Type B pancreatic cell (in vitro differentiated cells): ENCODE results near the gene CHST10. TPM values are rescaled to one million over a fixed set of nuclear protein-coding genes. Genes with fewer than 3 reads are reported as not detected.
A peak's percentile ranks its signal among the peaks of the same experiment; 100 is the strongest.

Experiments
- DNase-seq: peaks from one replicate; pipeline ENCODE4 v3.0.0; 2021; ENCODE audit warnings: mixed read lengths; ENCODE audit not compliant: unreplicated experiment; ENCODE audit errors: extremely low spot score
- H3K27ac Mint-ChIP-seq: 2 replicates; pipeline ENCODE4 v1.8.0; 2021; ENCODE audit warnings: mild to moderate bottlenecking, mixed read lengths
- H3K27me3 Mint-ChIP-seq: 2 replicates; pipeline ENCODE4 v1.8.0; 2021; ENCODE audit warnings: mixed read lengths
- H3K36me3 Mint-ChIP-seq: 2 replicates; pipeline ENCODE4 v1.8.0; 2021; ENCODE audit warnings: mixed read lengths
- H3K4me1 Mint-ChIP-seq: one replicate; pipeline ENCODE4 v1.8.0; 2021; ENCODE audit warnings: mixed read lengths; ENCODE audit not compliant: unreplicated experiment
- H3K4me3 Mint-ChIP-seq: 2 replicates; pipeline ENCODE4 v1.8.0; 2021; ENCODE audit warnings: mild to moderate bottlenecking, mixed read lengths
- H3K9me3 Mint-ChIP-seq: 2 replicates; pipeline ENCODE4 v1.8.0; 2021; ENCODE audit warnings: mixed read lengths
- total RNA-seq: library from RNA; stranded (reverse); gene quantifications from 2 replicates; pipeline ENCODE4 v1.2.1, GENCODE V29; 2021; ENCODE audit warnings: low replicate concordance
- TF ChIP-seq, protein P1 (sequence below): fragments of 200-600 bp; sonication (generic); conservative IDR thresholded peaks from 2 replicates; pipeline ENCODE4 v1.5.0; 2021; ENCODE audit warnings: antibody characterized with exemption, mild to moderate bottlenecking

The CHST10 gene
- total RNA-seq, 1 donor from 2014 or later = 26.9 TPM

DNA sequence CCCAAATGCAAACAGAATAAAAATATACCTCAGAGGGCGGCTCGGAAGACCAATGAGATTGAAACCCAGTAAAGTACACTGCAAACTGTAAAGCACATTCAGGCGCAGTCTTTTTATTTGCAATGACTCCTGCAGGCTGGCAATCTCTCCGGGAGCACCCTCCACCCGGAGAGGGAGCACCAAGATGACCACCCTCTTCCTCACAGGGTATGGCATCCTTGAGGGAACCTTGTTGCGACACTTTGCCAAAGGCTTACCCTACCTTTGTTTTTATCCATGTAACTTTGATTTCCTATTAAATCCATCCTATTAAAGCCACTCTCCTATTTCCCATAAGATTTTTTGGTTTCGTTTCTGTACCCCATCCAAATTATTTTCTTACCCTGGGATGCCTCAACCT, 16.2 kb downstream of the CHST10 start:
- H3K4me3 Mint-ChIP-seq = no peak overlapping the region
- H3K9me3 Mint-ChIP-seq = no peaks in the 10 kb centered on the region
- no peaks in the 10 kb centered on the region for H3K27me3 Mint-ChIP-seq
- peaks cover 10% of the 10 kb centered on the region for H3K4me1 Mint-ChIP-seq
- no peak for DNase-seq
- H3K36me3 Mint-ChIP-seq = peaks cover 8% of the 10 kb centered on the region
- H3K27ac Mint-ChIP-seq = no peak overlapping the region
- TF ChIP-seq, protein P1, sequence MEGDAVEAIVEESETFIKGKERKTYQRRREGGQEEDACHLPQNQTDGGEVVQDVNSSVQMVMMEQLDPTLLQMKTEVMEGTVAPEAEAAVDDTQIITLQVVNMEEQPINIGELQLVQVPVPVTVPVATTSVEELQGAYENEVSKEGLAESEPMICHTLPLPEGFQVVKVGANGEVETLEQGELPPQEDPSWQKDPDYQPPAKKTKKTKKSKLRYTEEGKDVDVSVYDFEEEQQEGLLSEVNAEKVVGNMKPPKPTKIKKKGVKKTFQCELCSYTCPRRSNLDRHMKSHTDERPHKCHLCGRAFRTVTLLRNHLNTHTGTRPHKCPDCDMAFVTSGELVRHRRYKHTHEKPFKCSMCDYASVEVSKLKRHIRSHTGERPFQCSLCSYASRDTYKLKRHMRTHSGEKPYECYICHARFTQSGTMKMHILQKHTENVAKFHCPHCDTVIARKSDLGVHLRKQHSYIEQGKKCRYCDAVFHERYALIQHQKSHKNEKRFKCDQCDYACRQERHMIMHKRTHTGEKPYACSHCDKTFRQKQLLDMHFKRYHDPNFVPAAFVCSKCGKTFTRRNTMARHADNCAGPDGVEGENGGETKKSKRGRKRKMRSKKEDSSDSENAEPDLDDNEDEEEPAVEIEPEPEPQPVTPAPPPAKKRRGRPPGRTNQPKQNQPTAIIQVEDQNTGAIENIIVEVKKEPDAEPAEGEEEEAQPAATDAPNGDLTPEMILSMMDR = no peak

DNA sequence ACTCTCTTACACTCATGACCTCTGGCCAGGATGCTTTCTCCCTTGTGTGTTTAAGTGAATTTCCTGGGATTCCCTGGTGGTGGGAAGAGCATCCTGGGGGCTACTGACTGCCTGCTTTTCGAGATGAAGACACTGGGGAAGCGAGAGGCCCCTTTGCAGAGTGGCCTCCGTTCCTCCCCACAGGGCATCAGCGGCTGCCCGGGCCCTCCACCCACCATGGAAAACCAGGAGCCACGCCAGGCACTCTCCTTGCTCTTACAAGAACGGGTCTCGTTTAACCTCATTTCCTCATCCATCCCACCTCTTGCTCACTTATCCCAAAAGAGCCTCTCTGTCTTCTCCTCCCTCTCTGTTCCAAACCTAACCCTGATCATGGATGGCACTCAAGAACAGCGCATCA, 17.8 kb downstream of the CHST10 start:
- Mint-ChIP-seq H3K27ac (no peak overlapping the region), H3K36me3 (peaks cover 11% of the 10 kb centered on the region), H3K4me1 (peaks cover 10% of the 10 kb centered on the region), H3K9me3 (no peaks in the 10 kb centered on the region), H3K27me3 (no peaks in the 10 kb centered on the region), H3K4me3 (no peak overlapping the region)
- no peak for DNase-seq
- TF ChIP-seq, protein P1 = no peak

DNA sequence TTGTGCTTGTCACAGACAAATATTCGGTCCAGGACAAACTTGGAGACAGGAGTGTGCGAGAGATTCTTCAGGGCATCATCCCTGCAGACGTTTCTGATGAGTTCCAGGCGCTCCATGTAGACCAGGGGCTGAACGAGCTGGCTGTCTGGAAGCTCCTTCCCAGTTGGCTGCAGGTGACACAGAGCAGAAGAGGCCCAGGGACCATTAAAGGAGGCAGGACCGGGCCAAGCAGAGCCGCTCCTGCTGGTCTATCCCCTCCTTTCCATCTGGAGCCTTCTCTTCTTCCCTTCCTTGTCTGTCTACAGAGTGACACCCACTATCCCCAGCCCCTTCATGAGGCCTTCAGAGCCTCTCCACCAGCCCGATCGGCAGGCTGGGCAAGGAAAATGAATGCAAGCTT, 19.5 kb downstream of the CHST10 start:
- H3K27ac Mint-ChIP-seq = no peak overlapping the region
- H3K36me3 Mint-ChIP-seq = peaks cover 7% of the 10 kb centered on the region
- H3K27me3 Mint-ChIP-seq = no peaks in the 10 kb centered on the region
- H3K4me3 Mint-ChIP-seq = no peak overlapping the region
- peak; percentile 54 for DNase-seq
- H3K9me3 Mint-ChIP-seq = no peaks in the 10 kb centered on the region
- H3K4me1 Mint-ChIP-seq = peaks cover 4% of the 10 kb centered on the region
- TF ChIP-seq, protein P1 = no peak

DNA sequence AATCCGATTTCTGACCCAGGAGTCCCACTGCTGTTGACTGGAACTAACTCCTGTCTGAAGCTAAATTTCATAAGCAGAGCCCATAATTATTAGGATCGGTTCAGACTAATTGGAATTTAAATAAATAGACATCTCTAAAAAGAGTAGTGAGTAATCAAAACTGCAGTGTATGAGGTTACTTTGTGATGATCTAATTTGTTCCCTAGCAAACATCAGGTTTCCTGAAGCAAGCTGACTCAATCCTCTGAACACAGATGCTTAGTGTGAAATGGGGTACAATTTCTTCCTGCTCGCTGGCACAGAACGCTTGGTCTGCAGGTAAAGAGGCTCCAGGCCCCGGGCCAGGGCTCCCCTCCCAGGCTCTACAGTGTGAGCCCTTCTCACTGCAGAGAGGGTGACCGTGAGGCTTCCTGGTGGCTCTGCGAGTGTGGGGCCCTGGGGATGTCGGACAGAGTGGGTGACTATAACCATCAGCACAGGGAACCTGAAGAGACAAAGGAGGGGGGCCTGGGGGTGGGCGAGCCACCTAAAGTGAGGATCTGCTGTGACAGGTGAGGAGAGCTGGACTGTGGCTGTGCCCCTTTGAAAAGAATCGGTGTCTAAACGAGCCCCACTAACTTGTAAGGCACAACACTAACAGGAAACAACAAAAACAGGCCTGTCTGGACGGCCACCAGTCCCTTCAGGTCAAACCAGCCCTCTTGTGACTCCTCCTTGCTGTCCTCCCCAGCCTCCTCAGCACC, 20.2 kb downstream of the CHST10 start:
- H3K27me3 Mint-ChIP-seq = no peaks in the 10 kb centered on the region
- H3K4me1 Mint-ChIP-seq = peaks cover 4% of the 10 kb centered on the region
- H3K9me3 Mint-ChIP-seq = no peaks in the 10 kb centered on the region
- no peak overlapping the region for H3K27ac Mint-ChIP-seq
- peaks cover 7% of the 10 kb centered on the region for H3K36me3 Mint-ChIP-seq
- peak; percentile 27 for DNase-seq
- TF ChIP-seq, protein P1 = no peak
- no peak overlapping the region for H3K4me3 Mint-ChIP-seq

DNA sequence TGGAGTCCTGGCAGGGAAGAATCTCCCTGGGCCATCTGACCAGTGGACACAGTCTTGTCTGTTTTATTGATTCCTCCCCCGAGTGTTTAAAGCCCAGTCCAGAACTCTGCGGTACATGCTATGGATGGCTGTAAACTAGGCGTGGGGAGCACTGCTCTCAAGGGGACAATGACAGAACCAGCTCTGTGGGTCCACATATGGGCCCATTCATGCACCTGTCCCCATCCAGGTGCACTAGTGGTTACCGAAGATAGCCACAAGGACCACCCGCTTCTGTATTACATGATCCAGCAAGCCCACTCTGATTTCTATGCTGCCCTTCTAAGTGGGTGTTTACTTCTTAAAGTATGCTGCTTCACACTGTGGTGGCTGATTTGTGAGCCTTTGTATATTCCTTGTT, 21.0 kb downstream of the CHST10 start:
- Mint-ChIP-seq H3K4me1 (peaks cover 4% of the 10 kb centered on the region), H3K27me3 (no peaks in the 10 kb centered on the region), H3K4me3 (no peak overlapping the region), H3K27ac (no peak overlapping the region), H3K9me3 (no peaks in the 10 kb centered on the region), H3K36me3 (peaks cover 7% of the 10 kb centered on the region)
- no peak for DNase-seq
- TF ChIP-seq, protein P1 = no peak
